Activated CD4-positive, alpha-beta T cell treated with anti-CD3 and anti-CD28 coated beads, Interleukin-2, amount 50 U/mL, for 1 hour (primary cell): Measurements from ENCODE around the gene OR2AT4.
"Not testable (repeated sequence)": the region's sequence is repeated elsewhere in the genome, so short reads cannot be mapped to it uniquely, and the experiment has no call there.

Source experiments
- DNase-seq: peaks from one replicate; pipeline ENCODE4 v3.0.0-alpha.2; 2020

OR2AT4 gene

GRCh38 chr11:75063741-75064314 lies 32.8 kb downstream of the OR2AT4 start:
- no peak for DNase-seq

GRCh38 chr11:75059299-75059698 lies 37.4 kb downstream of the OR2AT4 start:
- DNase-seq: no peak

- DNase-seq: no peak
Observed at GRCh38 chr11:75056814-75057213, 39.9 kb downstream of the OR2AT4 start.

- DNase-seq: no peak
Observed at GRCh38 chr11:75055511-75055910, 41.2 kb downstream of the OR2AT4 start.

- DNase-seq: no peak
Observed at GRCh38 chr11:75052457-75052856, 44.2 kb downstream of the OR2AT4 start.

- no peak for DNase-seq
Observed at GRCh38 chr11:75051043-75051442, 45.6 kb downstream of the OR2AT4 start.

GRCh38 chr11:75050516-75050915 lies 46.2 kb downstream of the OR2AT4 start:
- DNase-seq: no peak

- not testable (repeated sequence) for DNase-seq
Observed at GRCh38 chr11:75049501-75050266, 47.0 kb downstream of the OR2AT4 start.

GRCh38 chr11:75047191-75047590 lies 49.5 kb downstream of the OR2AT4 start:
- DNase-seq: no peak

GRCh38 chr11:75046668-75047067 lies 50.0 kb downstream of the OR2AT4 start:
- DNase-seq: not testable (repeated sequence)

- not testable (repeated sequence) for DNase-seq
Observed at GRCh38 chr11:75044381-75045170, 52.1 kb downstream of the OR2AT4 start.

GRCh38 chr11:75041821-75042220 lies 54.9 kb downstream of the OR2AT4 start:
- not testable (repeated sequence) for DNase-seq

- no peak for DNase-seq
Observed at GRCh38 chr11:75041263-75041662, 55.4 kb downstream of the OR2AT4 start.

GRCh38 chr11:75040167-75040770 lies 56.4 kb downstream of the OR2AT4 start:
- no peak for DNase-seq

- DNase-seq: no peak
Observed at GRCh38 chr11:75035911-75036565, 60.6 kb downstream of the OR2AT4 start.

GRCh38 chr11:75035256-75035655 lies 61.4 kb downstream of the OR2AT4 start:
- DNase-seq: no peak

GRCh38 chr11:75033916-75034315 lies 62.8 kb downstream of the OR2AT4 start:
- no peak for DNase-seq

- no peak for DNase-seq
Observed at GRCh38 chr11:75032550-75032935, 64.1 kb downstream of the OR2AT4 start.

- peak; percentile 60 for DNase-seq
Observed at GRCh38 chr11:75031771-75032549, 64.7 kb downstream of the OR2AT4 start.
